DOHH2 (cell line): ENCODE data around the gene KRTAP4-6.
"Not testable (repeated sequence)": the region's sequence is repeated elsewhere in the genome, so short reads cannot be mapped to it uniquely, and the experiment has no call there.

Experiments used
- H3F3A ChIP-seq: fragments of 200-600 bp; sonication (generic), shearing (Covaris generic); 2 replicates; pipeline ENCODE4 v1.6.0; 2016; ENCODE audit warnings: antibody characterized with exemption, mild to moderate bottlenecking; ENCODE audit not compliant: control insufficient read depth, insufficient read depth
- H3K27ac ChIP-seq: fragments of 200-600 bp; sonication (generic); 2 replicates; pipeline ENCODE4 v1.5.1; 2014; ENCODE audit warnings: low read depth, mild to moderate bottlenecking, low read length, moderate library complexity
- H3K27me3 ChIP-seq: fragments of 200-600 bp; sonication (generic); 2 replicates; pipeline ENCODE4 v1.6.1; 2014; ENCODE audit warnings: mild to moderate bottlenecking, low read length, mixed read lengths; ENCODE audit not compliant: control insufficient read depth
- H3K36me3 ChIP-seq: fragments of 200-600 bp; sonication (generic); 2 replicates; pipeline ENCODE4 v1.6.1; 2014; ENCODE audit warnings: mild to moderate bottlenecking, low read length, moderate library complexity, mixed read lengths; ENCODE audit not compliant: control insufficient read depth
- H3K4me1 ChIP-seq: fragments of 200-600 bp; sonication (generic); 2 replicates; pipeline ENCODE4 v1.6.1; 2014; ENCODE audit warnings: mild to moderate bottlenecking, low read length, mixed read lengths; ENCODE audit not compliant: control insufficient read depth
- H3K4me2 ChIP-seq: fragments of 200-600 bp; sonication (generic); 2 replicates; pipeline ENCODE4 v1.6.0; 2014; ENCODE audit warnings: mild to moderate bottlenecking, low read length, moderate library complexity
- H3K4me3 ChIP-seq: fragments of 200-600 bp; sonication (generic); 2 replicates; pipeline ENCODE4 v1.5.1; 2014; ENCODE audit warnings: mild to moderate bottlenecking, low read length, mixed read lengths
- H3K79me2 ChIP-seq: fragments of 200-600 bp; sonication (generic); 2 replicates; pipeline ENCODE4 v1.6.1; 2014; ENCODE audit warnings: mild to moderate bottlenecking, low read length, mixed read lengths; ENCODE audit not compliant: control insufficient read depth
- H3K9me2 ChIP-seq: fragments of 200-600 bp; sonication (generic); replicated peaks from 2 replicates; pipeline ENCODE4 v1.6.1; 2014; ENCODE audit warnings: mild to moderate bottlenecking, low read length, mixed read lengths; ENCODE audit not compliant: control insufficient read depth
- H3K9me3 ChIP-seq: fragments of 200-600 bp; sonication (generic); 2 replicates; pipeline ENCODE4 v1.6.1; 2014; ENCODE audit warnings: antibody characterized with exemption, low read length, mixed read lengths; ENCODE audit not compliant: control insufficient read depth, insufficient read depth
- H4K20me1 ChIP-seq: fragments of 200-600 bp; sonication (generic); 2 replicates; pipeline ENCODE4 v1.6.0; 2014; ENCODE audit warnings: low read depth, mild to moderate bottlenecking, antibody characterized with exemption, low read length, moderate library complexity; ENCODE audit not compliant: control insufficient read depth, insufficient read depth
- EZH2phosphoT487 ChIP-seq: fragments of 200-600 bp; sonication (generic); IDR thresholded peaks from 2 replicates; pipeline ENCODE4 v1.6.1; 2017; ENCODE audit warnings: borderline replicate concordance, mild to moderate bottlenecking, antibody characterized with exemption, low read length, moderate library complexity, mixed read lengths
- TF ChIP-seq, protein P1 (sequence below): fragments of 200-600 bp; sonication (generic); IDR thresholded peaks from one replicate; pipeline ENCODE4 v1.5.1; 2014; ENCODE audit warnings: antibody characterized with exemption, mild to moderate bottlenecking, low read depth, low read length; ENCODE audit not compliant: poor library complexity, severe bottlenecking

The KRTAP4-6 gene

DNA sequence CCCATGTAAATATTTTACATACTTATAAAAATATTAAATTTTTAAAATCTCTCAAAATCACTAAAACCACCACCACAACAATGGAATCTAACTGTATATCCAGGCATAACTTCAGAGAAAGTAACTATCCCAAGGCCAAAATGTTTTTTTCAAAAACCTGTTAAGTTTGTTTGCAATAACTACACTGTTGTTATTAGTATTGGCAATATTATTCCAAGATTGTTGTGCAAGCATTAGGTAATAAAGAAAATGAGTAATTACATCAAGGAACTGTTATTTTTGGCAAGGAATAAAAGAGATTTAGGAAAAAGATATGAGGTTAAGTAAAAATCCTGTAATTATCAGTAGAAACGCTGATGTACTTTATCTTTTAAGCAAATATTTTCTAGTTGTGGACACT is 13.0 kb downstream of the KRTAP4-6 start:
- Histone ChIP-seq H3K4me2 (no peak overlapping the region), H3K4me1 (peaks cover 33% of the 10 kb centered on the region), H3K4me3 (no peak overlapping the region), H3K36me3 (peaks cover 5% of the 10 kb centered on the region; the same call in 1 of the 2 replicates), H4K20me1 (no peaks in the 10 kb centered on the region), H3K27ac (no peak overlapping the region), H3K9me2 (no peaks in the 10 kb centered on the region), H3F3A (peaks cover 3% of the 10 kb centered on the region; the same call in 1 of the 2 replicates), H3K79me2 (no peaks in the 10 kb centered on the region), H3K9me3 (peaks cover 20% of the 10 kb centered on the region), H3K27me3 (no peaks in the 10 kb centered on the region)
- no peak for TF ChIP-seq EZH2phosphoT487
- TF ChIP-seq, protein P1, sequence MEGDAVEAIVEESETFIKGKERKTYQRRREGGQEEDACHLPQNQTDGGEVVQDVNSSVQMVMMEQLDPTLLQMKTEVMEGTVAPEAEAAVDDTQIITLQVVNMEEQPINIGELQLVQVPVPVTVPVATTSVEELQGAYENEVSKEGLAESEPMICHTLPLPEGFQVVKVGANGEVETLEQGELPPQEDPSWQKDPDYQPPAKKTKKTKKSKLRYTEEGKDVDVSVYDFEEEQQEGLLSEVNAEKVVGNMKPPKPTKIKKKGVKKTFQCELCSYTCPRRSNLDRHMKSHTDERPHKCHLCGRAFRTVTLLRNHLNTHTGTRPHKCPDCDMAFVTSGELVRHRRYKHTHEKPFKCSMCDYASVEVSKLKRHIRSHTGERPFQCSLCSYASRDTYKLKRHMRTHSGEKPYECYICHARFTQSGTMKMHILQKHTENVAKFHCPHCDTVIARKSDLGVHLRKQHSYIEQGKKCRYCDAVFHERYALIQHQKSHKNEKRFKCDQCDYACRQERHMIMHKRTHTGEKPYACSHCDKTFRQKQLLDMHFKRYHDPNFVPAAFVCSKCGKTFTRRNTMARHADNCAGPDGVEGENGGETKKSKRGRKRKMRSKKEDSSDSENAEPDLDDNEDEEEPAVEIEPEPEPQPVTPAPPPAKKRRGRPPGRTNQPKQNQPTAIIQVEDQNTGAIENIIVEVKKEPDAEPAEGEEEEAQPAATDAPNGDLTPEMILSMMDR, result no peak

DNA sequence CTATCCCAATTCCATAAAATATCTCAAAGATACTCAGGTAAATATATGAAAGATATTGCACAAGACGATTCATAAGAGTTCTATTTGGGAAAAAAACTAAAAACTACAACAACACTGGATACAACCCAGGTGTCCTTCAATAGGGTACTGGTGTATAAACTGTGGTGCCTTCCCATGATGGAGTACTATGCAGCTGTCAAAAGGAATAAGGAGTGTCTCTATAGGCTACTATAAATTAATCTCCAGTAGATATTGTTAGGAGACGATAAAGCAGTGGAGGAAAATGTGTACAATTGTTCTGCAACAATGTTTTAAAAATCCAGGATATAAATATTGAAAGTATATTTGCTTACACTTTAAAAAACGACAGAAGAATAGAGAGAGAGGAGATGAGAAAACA is 13.9 kb downstream of the KRTAP4-6 start:
- Histone ChIP-seq H3K27me3 (no peaks in the 10 kb centered on the region), H4K20me1 (no peaks in the 10 kb centered on the region), H3K4me1 (peaks cover 37% of the 10 kb centered on the region), H3K4me3 (no peak overlapping the region), H3K9me2 (no peaks in the 10 kb centered on the region), H3K4me2 (no peak overlapping the region), H3K9me3 (peaks cover 27% of the 10 kb centered on the region), H3F3A (peaks cover 3% of the 10 kb centered on the region; the same call in 1 of the 2 replicates), H3K27ac (no peak overlapping the region), H3K79me2 (no peaks in the 10 kb centered on the region), H3K36me3 (peaks cover 11% of the 10 kb centered on the region; the same call in 1 of the 2 replicates)
- TF ChIP-seq, protein P1, result no peak
- TF ChIP-seq EZH2phosphoT487, result no peak

DNA sequence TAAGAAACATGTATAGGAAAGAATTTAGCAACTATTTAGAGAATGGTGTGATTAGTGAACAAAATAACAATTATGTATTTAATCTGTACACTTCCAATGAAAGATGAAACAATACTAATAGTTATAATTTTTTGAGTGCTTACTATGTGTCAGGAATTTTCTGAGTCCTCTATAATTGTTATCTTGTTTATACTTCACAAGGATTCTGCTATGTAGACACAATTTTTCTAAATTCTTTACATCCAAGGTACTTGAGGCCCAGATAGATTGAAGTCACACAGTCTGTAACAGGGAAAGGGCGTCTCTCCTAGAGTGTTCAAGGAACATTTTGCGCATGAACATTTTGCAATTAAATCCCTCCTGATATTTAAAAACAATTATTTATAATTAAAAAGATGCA is 15.3 kb downstream of the KRTAP4-6 start:
- H3F3A ChIP-seq, result peaks cover 11% of the 10 kb centered on the region
- H3K4me3 ChIP-seq, result no peak overlapping the region
- H3K4me2 ChIP-seq, result no peak overlapping the region
- peaks cover 44% of the 10 kb centered on the region for H3K4me1 ChIP-seq
- no peaks in the 10 kb centered on the region for H4K20me1 ChIP-seq
- H3K9me3 ChIP-seq, result peaks cover 27% of the 10 kb centered on the region
- no peaks in the 10 kb centered on the region for H3K9me2 ChIP-seq
- TF ChIP-seq, protein P1, result no peak
- TF ChIP-seq EZH2phosphoT487, result no peak
- H3K27me3 ChIP-seq, result no peaks in the 10 kb centered on the region
- H3K27ac ChIP-seq, result no peak overlapping the region
- peaks cover 11% of the 10 kb centered on the region; the same call in 1 of the 2 replicates for H3K36me3 ChIP-seq
- H3K79me2 ChIP-seq, result no peaks in the 10 kb centered on the region

DNA sequence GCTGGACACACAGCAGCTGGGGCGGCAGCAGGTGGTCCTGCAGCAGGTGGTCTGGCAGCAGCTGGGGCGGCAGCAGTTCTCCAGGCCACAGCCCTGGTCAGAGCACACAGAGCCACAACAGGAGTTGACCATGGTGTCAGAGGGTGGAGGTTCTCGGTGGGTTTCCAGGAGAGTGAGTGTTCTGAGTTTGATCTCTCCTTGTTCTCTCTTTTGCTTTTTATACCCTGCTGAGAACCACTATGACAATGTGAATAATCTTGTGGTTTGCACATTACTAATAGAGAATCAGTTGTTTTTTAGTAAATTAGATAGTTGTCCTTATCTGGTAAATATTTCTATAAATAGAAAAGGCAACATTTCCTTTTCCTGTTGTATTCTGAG is 16.4 kb downstream of the KRTAP4-6 start, which contains the start of gene KRTAP4-12:
TSS of gene KRTAP4-12 (minus strand) at position 192 of the 381 bp plus-strand sequence. CDS start at position 132, 60 bp downstream.
- not testable (repeated sequence) for H3K4me2 ChIP-seq, H3K27ac ChIP-seq, H4K20me1 ChIP-seq, H3K79me2 ChIP-seq, H3K9me2 ChIP-seq, H3K27me3 ChIP-seq
- Histone ChIP-seq H3K9me3 (peaks cover 27% of the 10 kb centered on the region), H3F3A (peaks cover 14% of the 10 kb centered on the region), H3K4me1 (peaks cover 54% of the 10 kb centered on the region), H3K36me3 (peaks cover 11% of the 10 kb centered on the region; the same call in 1 of the 2 replicates), H3K4me3 (0 out of 2 replicates have a peak within 1 kb of the TSS, but pooled peaks have one; percentile 2)

DNA sequence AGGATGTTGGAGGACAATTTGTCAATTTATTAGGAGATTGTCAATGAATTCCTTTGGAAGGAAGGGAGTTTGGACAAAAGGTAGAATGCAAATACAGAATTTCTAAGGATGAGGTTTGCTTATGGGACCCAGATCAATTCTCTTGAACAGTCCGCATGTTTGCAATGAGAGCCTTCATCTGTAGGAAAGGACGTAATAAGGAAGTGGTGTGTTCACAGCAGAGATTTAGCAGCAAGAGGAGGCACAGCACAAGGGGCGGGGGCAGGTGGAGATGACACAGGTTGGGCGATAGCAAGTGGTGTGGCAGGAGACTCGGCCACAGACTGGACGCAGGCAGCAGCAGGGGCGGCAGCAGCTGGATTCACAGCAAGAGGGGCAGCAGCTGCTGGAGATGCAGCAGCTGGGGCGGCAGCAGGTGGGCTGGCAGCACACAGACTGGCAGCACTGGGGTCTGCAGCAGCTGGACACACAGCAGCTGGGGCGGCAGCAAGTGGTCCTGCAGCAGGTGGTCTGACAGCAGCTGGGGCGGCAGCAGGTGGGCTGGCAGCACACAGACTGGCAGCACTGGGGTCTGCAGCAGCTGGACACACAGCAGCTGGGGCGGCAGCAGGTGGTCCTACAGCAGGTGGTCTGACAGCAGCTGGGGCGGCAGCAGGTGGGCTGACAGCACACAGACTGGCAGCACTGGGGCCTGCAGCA is 16.9 kb downstream of the KRTAP4-6 start:
- H4K20me1 ChIP-seq, H3K27ac ChIP-seq, H3K27me3 ChIP-seq, H3K9me2 ChIP-seq, H3K4me2 ChIP-seq, H3K79me2 ChIP-seq: not testable (repeated sequence)
- Histone ChIP-seq H3K4me1 (peaks cover 60% of the 10 kb centered on the region), H3K9me3 (peaks cover 27% of the 10 kb centered on the region), H3K4me3 (0 out of 2 replicates have a peak overlapping the region, but pooled peaks have one; percentile 2), H3K36me3 (peaks cover 11% of the 10 kb centered on the region; the same call in 1 of the 2 replicates), H3F3A (peaks cover 14% of the 10 kb centered on the region)
